GM23338 (cell line): Measurements from ENCODE around the gene TENM4. TPM values are rescaled to one million over a fixed set of nuclear protein-coding genes. Genes with fewer than 3 reads are reported as not detected.

Experiments
- ATAC-seq: fragments of 200-7000 bp; cut with Tn5 transposase; 3 replicates; pipeline ENCODE4 v1.9.1; 2020
- DNase-seq: peaks from one replicate; pipeline ENCODE4 v3.0.0-alpha.2; 2015; ENCODE audit warnings: low spot score
- H2AFZ ChIP-seq: fragments of 200-600 bp; sonication (generic); 2 replicates; pipeline ENCODE4 v1.8.0; 2016; ENCODE audit warnings: antibody characterized with exemption, mild to moderate bottlenecking, moderate library complexity
- H3F3A ChIP-seq: fragments of 200-600 bp; sonication (generic); replicated peaks from 2 replicates; pipeline ENCODE4 v1.8.0; 2017; ENCODE audit warnings: antibody characterized with exemption, mixed run types, low read depth
- H3K27ac ChIP-seq: fragments of 200-600 bp; sonication (generic); 2 replicates; pipeline ENCODE4 v1.6.1; 2016; ENCODE audit warnings: low read depth
- H3K27me3 ChIP-seq: fragments of 200-600 bp; sonication (generic); 2 replicates; pipeline ENCODE4 v1.8.0; 2016; ENCODE audit warnings: mild to moderate bottlenecking, mixed run types, moderate library complexity; ENCODE audit not compliant: insufficient read depth
- H3K36me3 ChIP-seq: fragments of 200-600 bp; sonication (generic); 2 replicates; pipeline ENCODE4 v1.8.0; 2016; ENCODE audit warnings: mild to moderate bottlenecking; ENCODE audit not compliant: insufficient read depth
- H3K4me1 ChIP-seq: fragments of 200-600 bp; sonication (generic); 2 replicates; pipeline ENCODE4 v1.8.0; 2016; ENCODE audit warnings: mild to moderate bottlenecking, moderate library complexity; ENCODE audit not compliant: insufficient read depth
- H3K4me2 ChIP-seq: fragments of 200-600 bp; sonication (generic); 2 replicates; pipeline ENCODE4 v1.7.1; 2017; ENCODE audit warnings: mixed run types
- H3K4me3 ChIP-seq: fragments of 200-600 bp; sonication (generic); 2 replicates; pipeline ENCODE4 v1.6.1; 2016; ENCODE audit warnings: mixed run types
- H3K79me2 ChIP-seq: fragments of 200-600 bp; sonication (generic); replicated peaks from 2 replicates; pipeline ENCODE4 v1.8.0; 2017; ENCODE audit warnings: mild to moderate bottlenecking; ENCODE audit not compliant: insufficient read depth
- H3K9me2 ChIP-seq: fragments of 200-600 bp; sonication (generic); 2 replicates; pipeline ENCODE4 v1.8.0; 2017; ENCODE audit not compliant: insufficient read depth
- H4K20me1 ChIP-seq: fragments of 200-600 bp; sonication (generic); replicated peaks from 2 replicates; pipeline ENCODE4 v1.8.0; 2017; ENCODE audit warnings: mild to moderate bottlenecking; ENCODE audit not compliant: insufficient read depth
- H3K27ac Mint-ChIP-seq: 2 replicates; pipeline ENCODE4 v1.8.0; 2020; ENCODE audit warnings: inconsistent platforms, mild to moderate bottlenecking, moderate library complexity, mixed read lengths
- H3K27me3 Mint-ChIP-seq: 3 replicates; pipeline ENCODE4 v1.8.0; 2022; ENCODE audit warnings: low read depth, mild to moderate bottlenecking, moderate library complexity, mixed read lengths, inconsistent platforms; ENCODE audit not compliant: insufficient read depth, poor library complexity
- H3K36me3 Mint-ChIP-seq: 3 replicates; pipeline ENCODE4 v1.8.0; 2021; ENCODE audit warnings: low read depth, mild to moderate bottlenecking, inconsistent platforms, moderate library complexity, mixed read lengths
- H3K4me1 Mint-ChIP-seq: 3 replicates; pipeline ENCODE4 v1.8.0; 2020; ENCODE audit warnings: mild to moderate bottlenecking, inconsistent platforms, mixed read lengths
- H3K4me3 Mint-ChIP-seq: 3 replicates; pipeline ENCODE4 v1.8.0; 2021; ENCODE audit warnings: moderate library complexity, mild to moderate bottlenecking, inconsistent platforms, mixed read lengths
- H3K9me3 Mint-ChIP-seq: 3 replicates; pipeline ENCODE4 v1.8.0; 2020; ENCODE audit warnings: moderate library complexity, mild to moderate bottlenecking, inconsistent platforms, mixed read lengths
- CREB1 ChIP-seq: fragments of 250-450 bp; sonication (Bioruptor Pico); IDR thresholded peaks from 2 replicates; pipeline ENCODE4 v1.5.0; 2020; ENCODE audit warnings: low read depth, mild to moderate bottlenecking, moderate library complexity
- CTCF ChIP-seq, 2 experiments: fragments of 200-600 bp in 1 of 2; sonication (generic) in 1 of 2; conservative IDR thresholded peaks; 2 replicates each; pipeline versions ENCODE4 v1.5.1 to v1.6.1; 2016 to 2017; ENCODE audit warnings: antibody characterized with exemption in 2 of 2, low read depth in 2 of 2, mild to moderate bottlenecking in 2 of 2, moderate library complexity in 1 of 2
- EZH2 ChIP-seq: fragments of 200-600 bp; sonication (generic); IDR thresholded peaks from one replicate; pipeline ENCODE4 v1.8.0; 2017; ENCODE audit warnings: antibody characterized with exemption, mild to moderate bottlenecking, low read depth; ENCODE audit not compliant: unreplicated experiment
- EZH2phosphoT487 ChIP-seq: fragments of 200-600 bp; sonication (generic); IDR thresholded peaks from one replicate; pipeline ENCODE4 v1.8.1; 2018; ENCODE audit warnings: antibody characterized with exemption; ENCODE audit not compliant: unreplicated experiment
- JUNB ChIP-seq: IDR thresholded peaks from one replicate; pipeline ENCODE4 v1.6.1; 2016; ENCODE audit warnings: antibody characterized with exemption; ENCODE audit not compliant: unreplicated experiment
- NANOG ChIP-seq: IDR thresholded peaks from 2 replicates; pipeline ENCODE4 v1.6.1; 2016; ENCODE audit warnings: antibody characterized with exemption, borderline replicate concordance
- POLR2AphosphoS5 ChIP-seq: IDR thresholded peaks from 2 replicates; pipeline ENCODE4 v1.6.1; 2016; ENCODE audit warnings: antibody characterized with exemption, low read depth
- STAT1 ChIP-seq: IDR thresholded peaks from one replicate; pipeline ENCODE4 v1.6.1; 2016; ENCODE audit warnings: antibody characterized with exemption; ENCODE audit not compliant: unreplicated experiment
- ZNF114 ChIP-seq: fragments of 250-450 bp; sonication (Bioruptor Pico); IDR thresholded peaks from 2 replicates; pipeline ENCODE4 v1.5.0; 2020; ENCODE audit warnings: mild to moderate bottlenecking, moderate library complexity
- ZNF331 ChIP-seq: fragments of 250-450 bp; sonication (Bioruptor Pico); IDR thresholded peaks from 2 replicates; pipeline ENCODE4 v1.5.0; 2020; ENCODE audit warnings: low read depth, mild to moderate bottlenecking, moderate library complexity
- polyA plus RNA-seq: library from polyadenylated mRNA; unstranded; fragments of >200 nt; fragmentation: Nextera tagmentation; extraction: Ambion mirVana; gene quantifications from 2 replicates; pipeline ENCODE4 v1.2.1, GENCODE V29; 2016
- total RNA-seq: library from RNA; depleted of rRNA; stranded (reverse); fragments of >200 nt; shearing (Covaris generic); gene quantifications from 2 replicates; pipeline ENCODE4 v1.2.3, GENCODE V29; 2014
- TF ChIP-seq, protein P1 (sequence below): fragments of 250-450 bp; sonication (Bioruptor Pico); IDR thresholded peaks from 2 replicates; pipeline ENCODE4 v1.5.0; 2020; ENCODE audit warnings: mild to moderate bottlenecking, moderate library complexity
- TF ChIP-seq, protein P2 (sequence below): IDR thresholded peaks from 2 replicates; pipeline ENCODE4 v1.6.1; 2016; ENCODE audit warnings: antibody characterized with exemption

The TENM4 gene
- total and polyA plus RNA-seq, 2 experiments from 2014 or later: 7.3 TPM

GRCh38 chr11:79045018-79045799, 395.6 kb downstream of the TENM4 start (continued):
- TF ChIP-seq, protein P1, sequence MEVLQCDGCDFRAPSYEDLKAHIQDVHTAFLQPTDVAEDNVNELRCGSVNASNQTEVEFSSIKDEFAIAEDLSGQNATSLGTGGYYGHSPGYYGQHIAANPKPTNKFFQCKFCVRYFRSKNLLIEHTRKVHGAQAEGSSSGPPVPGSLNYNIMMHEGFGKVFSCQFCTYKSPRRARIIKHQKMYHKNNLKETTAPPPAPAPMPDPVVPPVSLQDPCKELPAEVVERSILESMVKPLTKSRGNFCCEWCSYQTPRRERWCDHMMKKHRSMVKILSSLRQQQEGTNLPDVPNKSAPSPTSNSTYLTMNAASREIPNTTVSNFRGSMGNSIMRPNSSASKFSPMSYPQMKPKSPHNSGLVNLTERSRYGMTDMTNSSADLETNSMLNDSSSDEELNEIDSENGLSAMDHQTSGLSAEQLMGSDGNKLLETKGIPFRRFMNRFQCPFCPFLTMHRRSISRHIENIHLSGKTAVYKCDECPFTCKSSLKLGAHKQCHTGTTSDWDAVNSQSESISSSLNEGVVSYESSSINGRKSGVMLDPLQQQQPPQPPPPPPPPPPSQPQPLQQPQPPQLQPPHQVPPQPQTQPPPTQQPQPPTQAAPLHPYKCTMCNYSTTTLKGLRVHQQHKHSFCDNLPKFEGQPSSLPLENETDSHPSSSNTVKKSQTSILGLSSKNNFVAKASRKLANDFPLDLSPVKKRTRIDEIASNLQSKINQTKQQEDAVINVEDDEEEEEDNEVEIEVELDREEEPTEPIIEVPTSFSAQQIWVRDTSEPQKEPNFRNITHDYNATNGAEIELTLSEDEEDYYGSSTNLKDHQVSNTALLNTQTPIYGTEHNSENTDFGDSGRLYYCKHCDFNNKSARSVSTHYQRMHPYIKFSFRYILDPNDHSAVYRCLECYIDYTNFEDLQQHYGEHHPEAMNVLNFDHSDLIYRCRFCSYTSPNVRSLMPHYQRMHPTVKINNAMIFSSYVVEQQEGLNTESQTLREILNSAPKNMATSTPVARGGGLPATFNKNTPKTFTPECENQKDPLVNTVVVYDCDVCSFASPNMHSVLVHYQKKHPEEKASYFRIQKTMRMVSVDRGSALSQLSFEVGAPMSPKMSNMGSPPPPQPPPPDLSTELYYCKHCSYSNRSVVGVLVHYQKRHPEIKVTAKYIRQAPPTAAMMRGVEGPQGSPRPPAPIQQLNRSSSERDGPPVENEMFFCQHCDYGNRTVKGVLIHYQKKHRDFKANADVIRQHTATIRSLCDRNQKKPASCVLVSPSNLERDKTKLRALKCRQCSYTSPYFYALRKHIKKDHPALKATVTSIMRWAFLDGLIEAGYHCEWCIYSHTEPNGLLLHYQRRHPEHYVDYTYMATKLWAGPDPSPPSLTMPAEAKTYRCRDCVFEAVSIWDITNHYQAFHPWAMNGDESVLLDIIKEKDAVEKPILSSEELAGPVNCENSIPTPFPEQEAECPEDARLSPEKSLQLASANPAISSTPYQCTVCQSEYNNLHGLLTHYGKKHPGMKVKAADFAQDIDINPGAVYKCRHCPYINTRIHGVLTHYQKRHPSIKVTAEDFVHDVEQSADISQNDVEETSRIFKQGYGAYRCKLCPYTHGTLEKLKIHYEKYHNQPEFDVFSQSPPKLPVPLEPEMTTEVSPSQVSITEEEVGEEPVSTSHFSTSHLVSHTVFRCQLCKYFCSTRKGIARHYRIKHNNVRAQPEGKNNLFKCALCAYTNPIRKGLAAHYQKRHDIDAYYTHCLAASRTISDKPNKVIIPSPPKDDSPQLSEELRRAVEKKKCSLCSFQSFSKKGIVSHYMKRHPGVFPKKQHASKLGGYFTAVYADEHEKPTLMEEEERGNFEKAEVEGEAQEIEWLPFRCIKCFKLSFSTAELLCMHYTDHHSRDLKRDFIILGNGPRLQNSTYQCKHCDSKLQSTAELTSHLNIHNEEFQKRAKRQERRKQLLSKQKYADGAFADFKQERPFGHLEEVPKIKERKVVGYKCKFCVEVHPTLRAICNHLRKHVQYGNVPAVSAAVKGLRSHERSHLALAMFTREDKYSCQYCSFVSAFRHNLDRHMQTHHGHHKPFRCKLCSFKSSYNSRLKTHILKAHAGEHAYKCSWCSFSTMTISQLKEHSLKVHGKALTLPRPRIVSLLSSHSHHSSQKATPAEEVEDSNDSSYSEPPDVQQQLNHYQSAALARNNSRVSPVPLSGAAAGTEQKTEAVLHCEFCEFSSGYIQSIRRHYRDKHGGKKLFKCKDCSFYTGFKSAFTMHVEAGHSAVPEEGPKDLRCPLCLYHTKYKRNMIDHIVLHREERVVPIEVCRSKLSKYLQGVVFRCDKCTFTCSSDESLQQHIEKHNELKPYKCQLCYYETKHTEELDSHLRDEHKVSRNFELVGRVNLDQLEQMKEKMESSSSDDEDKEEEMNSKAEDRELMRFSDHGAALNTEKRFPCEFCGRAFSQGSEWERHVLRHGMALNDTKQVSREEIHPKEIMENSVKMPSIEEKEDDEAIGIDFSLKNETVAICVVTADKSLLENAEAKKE (CRISPR knock-in tag): no peak
- no peak for TF ChIP-seq CREB1 (CRISPR knock-in tag)
- no peak for TF ChIP-seq STAT1
- TF ChIP-seq EZH2phosphoT487: no peak
- TF ChIP-seq, protein P2, sequence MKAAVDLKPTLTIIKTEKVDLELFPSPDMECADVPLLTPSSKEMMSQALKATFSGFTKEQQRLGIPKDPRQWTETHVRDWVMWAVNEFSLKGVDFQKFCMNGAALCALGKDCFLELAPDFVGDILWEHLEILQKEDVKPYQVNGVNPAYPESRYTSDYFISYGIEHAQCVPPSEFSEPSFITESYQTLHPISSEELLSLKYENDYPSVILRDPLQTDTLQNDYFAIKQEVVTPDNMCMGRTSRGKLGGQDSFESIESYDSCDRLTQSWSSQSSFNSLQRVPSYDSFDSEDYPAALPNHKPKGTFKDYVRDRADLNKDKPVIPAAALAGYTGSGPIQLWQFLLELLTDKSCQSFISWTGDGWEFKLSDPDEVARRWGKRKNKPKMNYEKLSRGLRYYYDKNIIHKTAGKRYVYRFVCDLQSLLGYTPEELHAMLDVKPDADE: no peak
- no peak for TF ChIP-seq ZNF114
- TF ChIP-seq NANOG: no peak

- peaks cover 3% of the 10 kb centered on the region for H3K27me3 Mint-ChIP-seq
- no peak for DNase-seq
- Histone ChIP-seq H3K79me2 (no peaks in the 10 kb centered on the region), H3K4me2 (no peak overlapping the region), H3K27ac (no peak overlapping the region), H3F3A (no peaks in the 10 kb centered on the region), H3K4me1 (no peaks in the 10 kb centered on the region), H3K4me3 (no peak overlapping the region), H3K36me3 (no peaks in the 10 kb centered on the region), H3K9me2 (0 out of 2 replicates have a peak, but pooled peaks cover 3% of the 10 kb centered on the region), H2AFZ (no peak overlapping the region), H3K27me3 (no peaks in the 10 kb centered on the region), H4K20me1 (no peaks in the 10 kb centered on the region)
- no peaks in the 10 kb centered on the region for H3K36me3 Mint-ChIP-seq
- ATAC-seq: no peak
- H3K4me3 Mint-ChIP-seq: no peak overlapping the region
- H3K27ac Mint-ChIP-seq: no peak overlapping the region
- H3K9me3 Mint-ChIP-seq: no peaks in the 10 kb centered on the region
- H3K4me1 Mint-ChIP-seq: peaks cover 6% of the 10 kb centered on the region
- TF ChIP-seq CREB1 (CRISPR knock-in tag) (no peak), NANOG (no peak), POLR2AphosphoS5 (no peak), JUNB (no peak), ZNF331 (no peak), EZH2 (no peak), CTCF (conservative IDR thresholded peaks at IDR 0.05; ENCODE audit: low read depth in 2 of 2) (no peak)
- TF ChIP-seq, protein P2: no peak
Observed at GRCh38 chr11:79044201-79044600, 396.6 kb downstream of the TENM4 start.
